ENCODE data around the gene CHMP6.
"Not testable (repeated sequence)": the region's sequence is repeated elsewhere in the genome, so short reads cannot be mapped to it uniquely, and the experiment has no call there.

The CHMP6 gene

GRCh38 chr17:81011951-81012350 is 20.3 kb downstream of the CHMP6 start:
- DNase-seq (ENCODE audit: low read depth in 2 of 2), result no peak

- DNase-seq (ENCODE audit: low read depth in 2 of 2), result no peak
These were observed 21.2 kb downstream of the CHMP6 start for GRCh38 chr17:81012574-81013447.

- no peak for DNase-seq (ENCODE audit: low read depth in 2 of 2)
These were observed 22.0 kb downstream of the CHMP6 start for GRCh38 chr17:81013642-81014041.

DNA sequence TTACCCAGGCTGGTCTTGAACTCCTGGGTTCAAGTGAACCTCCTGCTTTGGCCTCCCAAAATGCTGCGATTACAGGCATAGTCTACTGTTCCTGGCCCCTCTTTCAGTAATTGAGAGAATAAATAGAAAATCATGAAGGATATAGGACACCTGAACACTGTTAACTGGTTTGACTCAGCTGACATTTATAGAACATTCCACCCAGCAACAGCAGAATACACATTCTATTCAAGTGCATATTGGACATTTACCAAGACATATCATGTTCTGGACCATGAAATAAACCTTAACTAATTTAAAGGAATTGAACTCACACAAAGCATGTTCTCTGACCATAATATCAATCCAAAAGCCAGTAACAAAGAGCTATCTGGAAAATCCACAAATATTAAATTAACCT is 23.5 kb downstream of the CHMP6 start:
- no peak for DNase-seq (ENCODE audit: low read depth in 2 of 2)

- no peak for DNase-seq (ENCODE audit: low read depth in 2 of 2)
These were observed 24.9 kb downstream of the CHMP6 start for GRCh38 chr17:81016575-81016974.

GRCh38 chr17:81017330-81017729 is 25.7 kb downstream of the CHMP6 start:
- not testable (repeated sequence) for DNase-seq (ENCODE audit: low read depth in 2 of 2)

GRCh38 chr17:81018044-81018802 is 26.6 kb downstream of the CHMP6 start:
- DNase-seq (ENCODE audit: low read depth in 2 of 2), result no peak

DNA sequence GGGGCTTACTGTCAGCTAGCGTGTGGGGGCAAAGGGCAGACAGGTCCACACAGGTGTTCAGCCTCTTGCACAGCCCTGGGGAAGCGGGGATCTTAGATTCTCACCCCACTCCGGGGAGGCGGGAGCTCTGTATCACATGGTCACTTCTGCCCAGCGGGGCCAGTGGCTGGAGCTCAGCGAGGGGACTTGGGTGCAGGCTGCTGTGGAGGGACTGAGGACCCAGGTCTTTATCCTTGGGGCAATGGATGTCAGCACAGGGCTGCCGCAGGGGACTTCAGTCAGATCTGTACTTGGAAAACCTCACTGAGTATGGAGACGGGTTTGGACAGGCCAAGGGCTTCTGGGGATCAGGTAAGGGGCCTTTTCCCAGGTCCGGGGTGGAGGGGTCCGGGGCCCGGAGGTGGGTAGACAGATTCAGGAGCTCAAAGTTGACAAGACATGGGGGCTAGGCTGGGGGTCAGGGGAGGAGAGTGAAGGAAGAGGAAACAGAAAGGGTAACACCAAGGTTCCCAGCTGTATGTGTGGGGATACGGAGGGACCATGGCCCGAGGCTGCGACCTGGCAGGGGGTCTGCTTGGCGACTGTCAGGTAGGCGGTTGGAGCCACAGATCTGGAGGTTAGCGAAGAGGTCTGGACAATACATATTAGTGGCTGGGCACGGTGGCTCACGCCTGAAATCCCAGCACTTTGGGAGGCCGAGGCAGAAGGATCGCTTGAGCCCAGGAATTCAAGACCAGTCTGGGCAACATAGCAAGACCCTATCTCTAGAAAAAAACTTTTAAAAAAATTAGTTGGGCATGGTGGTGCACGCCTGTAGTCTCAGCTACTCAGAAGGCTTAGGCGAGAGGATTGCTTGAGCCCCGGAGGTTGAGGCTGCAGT is 28.2 kb downstream of the CHMP6 start:
- DNase-seq (ENCODE audit: low read depth in 2 of 2), result no peak

DNA sequence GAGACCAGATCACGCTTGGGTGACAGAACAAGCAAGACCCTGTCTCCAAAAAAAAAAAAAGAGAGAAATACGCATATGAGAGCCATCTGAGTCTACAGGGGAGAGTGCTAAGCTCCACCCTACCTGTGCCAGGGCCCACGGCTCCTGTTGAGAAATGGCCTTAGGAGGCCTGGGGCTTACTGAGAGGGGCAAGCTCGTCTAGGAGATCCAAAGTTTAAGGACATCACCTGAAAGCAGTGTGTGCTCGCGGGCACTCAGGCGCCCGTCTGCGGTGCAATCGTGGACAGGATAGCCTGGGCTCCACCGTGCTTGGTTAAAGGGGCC is 28.8 kb downstream of the CHMP6 start:
- no peak for DNase-seq (ENCODE audit: low read depth in 2 of 2)

DNA sequence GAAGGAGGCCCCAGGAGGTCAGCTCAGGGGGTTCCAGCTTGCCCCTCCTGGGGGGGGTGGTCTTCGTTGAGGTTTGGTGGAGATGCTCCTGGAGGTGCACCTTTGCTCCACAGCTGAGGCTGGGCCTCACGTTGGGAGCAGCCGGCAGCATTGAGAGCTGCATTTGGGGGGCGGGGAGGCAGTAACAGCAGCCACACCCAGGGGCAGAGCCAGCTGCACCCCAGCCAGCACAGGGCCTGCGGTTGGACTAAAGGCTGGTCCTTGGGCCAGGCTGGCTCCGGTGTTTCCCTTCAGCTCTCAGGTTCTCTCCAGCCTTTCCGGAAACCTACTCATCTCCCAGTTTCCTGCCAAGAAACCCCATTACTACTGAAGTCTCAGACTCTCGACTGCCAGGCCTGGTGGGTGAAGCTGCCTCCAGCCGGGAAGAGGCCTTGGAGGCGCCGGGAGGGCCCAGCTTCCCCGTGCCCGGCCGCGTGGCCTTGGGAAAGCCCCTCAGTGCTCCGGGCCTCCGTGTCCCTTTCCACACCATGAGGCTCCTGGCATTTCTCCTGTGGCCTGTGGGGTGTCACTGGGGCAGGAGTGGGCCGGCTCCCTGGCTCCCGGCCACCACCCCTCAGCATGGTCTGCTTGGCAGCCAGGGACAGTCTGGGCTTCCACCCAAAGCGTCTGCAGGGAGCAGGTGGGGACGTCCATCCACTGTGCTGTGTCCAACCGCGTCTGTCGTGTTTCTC is 29.3 kb downstream of the CHMP6 start:
- DNase-seq (ENCODE audit: low read depth in 2 of 2), result no peak

DNA sequence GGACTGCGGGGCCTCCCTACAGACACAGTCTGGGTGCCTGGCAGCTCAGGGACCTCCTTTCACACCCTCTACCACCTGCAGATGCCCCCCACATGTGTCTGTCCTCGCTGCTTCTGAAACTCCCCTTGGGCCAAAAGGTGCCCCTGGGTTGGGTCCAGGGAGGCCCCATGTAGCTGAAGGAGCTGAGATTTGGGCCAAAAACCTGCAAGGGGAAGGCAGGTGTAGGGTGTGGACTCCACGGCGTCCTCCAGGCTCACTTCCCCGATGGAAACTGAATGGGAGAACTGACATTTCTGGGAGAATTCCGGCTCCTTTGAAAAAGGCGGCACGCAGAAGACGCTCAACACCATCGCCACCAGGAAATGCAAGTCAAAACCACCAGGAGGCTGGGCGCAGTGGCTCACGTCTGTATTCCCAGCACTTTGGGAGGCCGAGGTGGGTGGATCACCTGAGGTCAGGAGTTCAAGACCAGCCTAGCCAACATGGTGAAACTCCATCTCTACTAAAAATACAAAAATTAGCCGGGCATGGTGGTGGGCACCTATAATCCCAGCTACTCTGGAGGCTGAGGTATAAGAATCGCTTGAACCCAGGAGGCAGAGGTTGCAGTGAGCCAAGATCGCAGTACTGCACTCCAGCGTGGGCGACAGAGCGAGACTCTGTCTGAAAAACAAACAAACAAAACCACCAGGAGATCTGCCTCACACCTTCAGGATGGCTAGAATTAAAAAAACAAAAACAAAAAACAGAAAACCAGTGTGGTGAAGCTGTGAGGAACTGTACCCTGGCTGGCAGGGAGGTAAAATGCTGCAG is 30.1 kb downstream of the CHMP6 start:
- DNase-seq (ENCODE audit: low read depth in 2 of 2), result no peak

GRCh38 chr17:81022344-81022676 is 30.7 kb downstream of the CHMP6 start:
- no peak for DNase-seq (ENCODE audit: low read depth in 2 of 2)

DNA sequence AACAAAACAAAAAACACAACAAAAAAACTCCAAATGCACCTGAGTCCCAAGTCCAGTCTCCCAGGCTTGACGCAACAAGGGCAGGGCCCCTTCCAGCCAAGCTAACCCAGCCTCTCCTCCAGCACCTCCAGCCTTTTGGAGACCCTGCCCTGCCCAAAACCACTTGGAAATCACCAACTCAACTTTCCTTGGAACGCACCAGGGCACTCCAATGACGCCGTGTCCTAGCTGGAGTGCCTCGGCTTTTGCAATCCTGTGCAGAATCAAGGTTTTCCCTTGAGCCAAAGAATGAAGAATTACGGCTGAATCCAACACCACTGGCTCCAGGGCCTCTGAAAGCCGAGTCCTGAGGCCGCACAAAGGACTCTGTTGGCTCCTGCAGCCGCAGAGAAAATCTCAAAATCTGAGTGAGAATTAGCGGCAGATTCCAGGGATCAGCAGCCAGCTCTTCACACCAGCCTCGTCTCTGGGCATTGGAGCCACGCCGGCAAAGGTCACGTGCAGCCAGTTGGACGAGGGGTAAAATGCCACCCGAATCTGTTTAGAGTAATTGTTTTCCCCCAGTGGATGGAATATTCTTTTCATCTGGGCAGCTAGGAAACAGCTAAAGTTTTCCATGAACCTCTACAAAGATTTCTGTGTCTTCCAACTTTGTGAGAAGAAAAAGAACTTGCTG is 33.6 kb downstream of the CHMP6 start:
- DNase-seq (ENCODE audit: low read depth in 2 of 2), result no peak

- DNase-seq (ENCODE audit: low read depth in 2 of 2), result no peak
These were observed 34.1 kb downstream of the CHMP6 start for GRCh38 chr17:81025741-81026129.

DNA sequence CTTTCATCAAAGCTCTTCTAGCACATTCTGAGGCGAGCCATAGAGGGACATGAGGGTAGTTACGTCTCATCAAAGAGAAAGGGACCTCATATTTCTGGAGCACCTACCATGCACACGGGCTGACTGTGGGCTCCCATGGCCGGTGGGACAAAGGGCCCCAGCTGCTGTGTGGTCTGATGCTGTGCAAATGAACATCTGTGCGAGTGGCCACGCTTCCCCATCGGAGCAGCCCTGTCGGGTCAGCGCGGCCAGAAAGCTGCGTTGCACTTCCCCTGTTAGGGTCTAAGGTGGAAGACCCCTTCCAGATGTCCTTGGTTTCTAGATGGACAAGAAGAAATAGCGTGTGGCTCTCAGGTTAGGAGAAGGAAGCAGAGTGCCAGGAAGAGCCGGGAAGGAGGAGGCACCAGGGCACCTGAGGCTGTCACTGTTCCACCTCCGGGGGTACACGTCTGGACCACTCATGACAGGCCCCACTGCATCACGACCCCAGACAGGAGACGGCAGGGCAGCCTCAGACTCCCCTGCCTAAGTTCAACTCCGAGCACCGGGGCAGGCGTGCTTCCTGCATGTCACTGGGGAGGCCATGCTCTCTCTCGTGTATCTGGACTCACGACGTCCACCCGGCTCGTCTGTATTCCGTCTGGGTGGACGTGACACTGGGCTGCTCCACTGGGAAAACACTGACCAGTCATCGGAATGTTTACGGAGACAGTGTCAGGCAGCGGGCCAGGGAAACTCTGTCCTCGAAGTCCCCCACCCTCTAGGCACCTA is 34.8 kb downstream of the CHMP6 start:
- no peak for DNase-seq (ENCODE audit: low read depth in 2 of 2)

DNA sequence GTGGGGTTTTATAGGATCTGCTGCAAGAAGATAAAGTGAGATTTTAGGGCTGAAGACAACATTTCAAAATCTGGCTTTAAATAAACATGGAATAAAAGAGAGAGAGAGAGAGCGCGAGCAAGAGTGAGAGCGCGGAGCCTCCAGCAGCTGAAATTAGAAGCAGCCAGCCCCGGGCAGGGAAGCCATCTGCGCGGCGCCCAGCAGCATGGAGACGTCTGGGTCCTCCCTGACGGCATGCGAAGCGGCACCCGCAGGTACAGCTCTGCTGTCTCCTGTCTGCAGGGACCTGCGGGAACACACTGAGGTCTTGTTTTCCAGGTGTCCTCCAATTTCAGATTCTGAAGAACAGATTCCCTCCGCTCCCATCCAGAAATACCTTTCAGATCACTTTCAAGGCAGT is 35.4 kb downstream of the CHMP6 start:
- no peak for DNase-seq (ENCODE audit: low read depth in 2 of 2)

GRCh38 chr17:81027591-81028505 is 36.2 kb downstream of the CHMP6 start:
- no peak for DNase-seq (ENCODE audit: low read depth in 2 of 2)

- no peak for DNase-seq (ENCODE audit: low read depth in 2 of 2)
These were observed 36.8 kb downstream of the CHMP6 start for GRCh38 chr17:81028506-81028858.

DNA sequence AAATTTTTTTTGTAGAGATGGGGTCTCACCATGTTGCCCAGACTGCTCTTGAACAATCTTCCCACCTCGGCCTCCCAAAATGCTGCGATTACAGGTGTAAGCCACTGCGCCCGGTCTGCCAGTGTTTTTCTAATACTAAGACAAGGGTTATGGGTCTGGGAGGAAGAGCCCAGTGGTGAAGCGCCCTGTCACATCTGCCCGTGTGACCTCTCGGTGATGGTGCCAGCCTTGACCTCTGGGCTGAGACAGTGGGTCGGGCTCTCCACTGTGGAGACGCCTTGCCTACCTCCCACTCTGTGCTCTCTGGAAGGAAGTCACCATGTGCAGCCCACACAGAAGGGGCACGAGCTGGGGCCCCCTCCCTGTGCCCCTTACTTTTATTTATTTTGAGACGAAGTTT is 38.2 kb downstream of the CHMP6 start:
- no peak for DNase-seq (ENCODE audit: low read depth in 2 of 2)

Data from fibroblast of skin of left biceps (primary cell).